ENCODE data around the gene SCARF2. TPM values are rescaled to one million over a fixed set of nuclear protein-coding genes. Genes with fewer than 3 reads are reported as not detected.
"Not testable (repeated sequence)": the region's sequence is repeated elsewhere in the genome, so short reads cannot be mapped to it uniquely, and the experiment has no call there.

SCARF2 gene, protein sequence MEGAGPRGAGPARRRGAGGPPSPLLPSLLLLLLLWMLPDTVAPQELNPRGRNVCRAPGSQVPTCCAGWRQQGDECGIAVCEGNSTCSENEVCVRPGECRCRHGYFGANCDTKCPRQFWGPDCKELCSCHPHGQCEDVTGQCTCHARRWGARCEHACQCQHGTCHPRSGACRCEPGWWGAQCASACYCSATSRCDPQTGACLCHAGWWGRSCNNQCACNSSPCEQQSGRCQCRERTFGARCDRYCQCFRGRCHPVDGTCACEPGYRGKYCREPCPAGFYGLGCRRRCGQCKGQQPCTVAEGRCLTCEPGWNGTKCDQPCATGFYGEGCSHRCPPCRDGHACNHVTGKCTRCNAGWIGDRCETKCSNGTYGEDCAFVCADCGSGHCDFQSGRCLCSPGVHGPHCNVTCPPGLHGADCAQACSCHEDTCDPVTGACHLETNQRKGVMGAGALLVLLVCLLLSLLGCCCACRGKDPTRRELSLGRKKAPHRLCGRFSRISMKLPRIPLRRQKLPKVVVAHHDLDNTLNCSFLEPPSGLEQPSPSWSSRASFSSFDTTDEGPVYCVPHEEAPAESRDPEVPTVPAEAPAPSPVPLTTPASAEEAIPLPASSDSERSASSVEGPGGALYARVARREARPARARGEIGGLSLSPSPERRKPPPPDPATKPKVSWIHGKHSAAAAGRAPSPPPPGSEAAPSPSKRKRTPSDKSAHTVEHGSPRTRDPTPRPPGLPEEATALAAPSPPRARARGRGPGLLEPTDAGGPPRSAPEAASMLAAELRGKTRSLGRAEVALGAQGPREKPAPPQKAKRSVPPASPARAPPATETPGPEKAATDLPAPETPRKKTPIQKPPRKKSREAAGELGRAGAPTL
- total RNA-seq = 15.5 and 26.4 TPM in 2 replicates

GRCh38 chr22:20437613-20438426, at the start of gene SCARF2:
Gene SCARF2 (minus strand): TSS chr22:20437825. CDS start chr22:20437754, 71 bp downstream.
- peak; percentile 67 for DNase-seq (ENCODE audit: low read depth)
- H3K4me3 ChIP-seq (ENCODE audit: low read depth, low read length) = peak within 1 kb of the TSS; percentile 86
- no peak for TF ChIP-seq CTCF (IDR thresholded peaks at IDR 0.05; ENCODE audit: insufficient read depth, low read depth, low read length)

DNA sequence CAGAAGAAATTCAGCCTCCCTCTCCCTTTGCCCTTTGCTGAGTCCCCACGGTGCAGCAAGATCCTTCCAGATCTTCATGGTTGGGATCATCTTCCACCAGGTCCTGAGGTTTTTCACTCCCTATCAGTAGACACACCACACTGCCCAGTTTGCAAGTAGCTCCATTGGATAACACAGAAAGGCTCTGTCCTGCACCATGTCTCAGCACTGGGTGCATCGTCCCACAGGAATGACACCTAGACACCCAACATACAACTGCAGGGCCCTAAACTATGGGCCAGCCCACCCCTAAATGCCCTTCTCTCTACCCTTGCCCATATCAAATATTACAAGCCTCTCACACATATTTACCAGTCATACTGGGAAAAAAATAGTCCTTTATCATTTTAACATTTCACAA, 48.6 kb upstream of the SCARF2 start:
- H3K4me3 ChIP-seq (ENCODE audit: low read depth, low read length) = no peak overlapping the region
- peak; percentile 19 for DNase-seq (ENCODE audit: low read depth)
- no peak for TF ChIP-seq CTCF (IDR thresholded peaks at IDR 0.05; ENCODE audit: insufficient read depth, low read depth, low read length)

- no peak for TF ChIP-seq CTCF (IDR thresholded peaks at IDR 0.05; ENCODE audit: insufficient read depth, low read depth, low read length)
- no peak overlapping the region for H3K4me3 ChIP-seq (ENCODE audit: low read depth, low read length)
- no peak for DNase-seq (ENCODE audit: low read depth)
Measured at GRCh38 chr22:20484948-20485683, 47.5 kb upstream of the SCARF2 start.

- TF ChIP-seq CTCF (IDR thresholded peaks at IDR 0.05; ENCODE audit: insufficient read depth, low read depth, low read length) = no peak
- no peak overlapping the region for H3K4me3 ChIP-seq (ENCODE audit: low read depth, low read length)
- DNase-seq (ENCODE audit: low read depth) = no peak
Measured at GRCh38 chr22:20483771-20484170, 46.1 kb upstream of the SCARF2 start.

GRCh38 chr22:20483143-20483506, 45.5 kb upstream of the SCARF2 start:
- DNase-seq (ENCODE audit: low read depth); H3K4me3 ChIP-seq (ENCODE audit: low read depth, low read length): not testable (repeated sequence)

DNA sequence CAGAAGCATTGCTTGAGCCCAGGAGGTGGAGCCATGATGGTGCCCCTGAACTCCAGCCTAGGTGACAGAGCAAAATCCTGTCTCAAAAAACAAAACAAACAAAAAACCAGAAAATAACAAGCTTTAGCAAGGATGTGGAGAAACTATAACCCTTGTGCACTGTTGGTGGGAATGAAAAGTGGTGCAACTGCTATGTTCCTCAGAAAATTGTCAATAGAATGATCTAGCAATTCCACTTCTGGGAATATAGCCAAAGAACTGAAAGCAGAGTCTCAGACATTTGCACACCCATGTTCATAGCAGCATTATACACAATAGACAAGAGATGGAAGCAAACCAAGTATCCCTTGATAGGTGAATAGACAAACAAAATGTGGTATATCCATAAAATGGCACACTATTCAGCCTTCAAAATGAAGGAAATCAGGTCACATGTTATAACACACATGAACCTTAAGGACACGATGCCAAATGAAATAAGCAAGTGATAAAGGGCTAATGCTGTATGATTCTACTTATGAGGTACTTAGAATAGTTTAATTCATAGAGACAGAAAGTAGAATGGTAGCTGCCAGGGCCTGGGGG, 42.1 kb upstream of the SCARF2 start:
- DNase-seq (ENCODE audit: low read depth) = peak; percentile 26
- no peak for TF ChIP-seq CTCF (IDR thresholded peaks at IDR 0.05; ENCODE audit: insufficient read depth, low read depth, low read length)
- no peak overlapping the region for H3K4me3 ChIP-seq (ENCODE audit: low read depth, low read length)

DNA sequence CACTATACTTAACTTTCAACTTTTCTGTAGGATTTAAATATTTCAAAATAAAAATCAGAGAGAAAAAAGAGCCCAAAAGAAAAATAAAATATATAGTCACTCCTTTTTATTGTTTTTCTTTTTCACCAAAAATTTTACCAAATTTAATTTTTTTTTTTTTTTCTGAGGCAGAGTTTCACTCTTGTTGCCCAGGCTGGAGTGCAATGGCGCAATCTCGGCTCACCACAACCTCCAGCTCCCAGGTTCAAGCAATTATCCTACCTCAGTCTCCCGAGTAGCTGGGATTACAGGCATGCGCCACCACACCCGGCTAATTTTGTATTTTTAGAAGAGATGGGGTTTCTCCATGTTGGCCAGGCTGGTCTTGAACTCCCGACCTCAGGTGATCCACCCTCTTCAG, 40.4 kb upstream of the SCARF2 start:
- not testable (repeated sequence) for H3K4me3 ChIP-seq (ENCODE audit: low read depth, low read length); DNase-seq (ENCODE audit: low read depth)

- not testable (repeated sequence) for DNase-seq (ENCODE audit: low read depth); H3K4me3 ChIP-seq (ENCODE audit: low read depth, low read length)
Measured at GRCh38 chr22:20475569-20475968, 37.9 kb upstream of the SCARF2 start.

Measured in fibroblast of villous mesenchyme (primary cell).